K562 (cell line): Measurements from ENCODE around the gene MPIG6B. TPM values are rescaled to one million over a fixed set of nuclear protein-coding genes. Genes with fewer than 3 reads are reported as not detected.

Source experiments
- ATF3 ChIP-seq, 2 experiments: fragments of 450-650 bp in 1 of 2; sonication (generic) in 1 of 2; formaldehyde crosslinking in 1 of 2; IDR thresholded peaks in 1 of 2; conservative IDR thresholded peaks in 1 of 2; 2 replicates each; pipeline versions ENCODE4 v1.6.1 to v1.8.1; 2016 to 2023; ENCODE audit warnings: mild to moderate bottlenecking in 2 of 2, moderate library complexity in 2 of 2, inconsistent platforms in 1 of 2, missing genetic modification reagents in 1 of 2
- ATF7 ChIP-seq: fragments of 450-650 bp; IDR thresholded peaks from 2 replicates; pipeline ENCODE4 v1.7.1; 2014; ENCODE audit warnings: mild to moderate bottlenecking, moderate library complexity
- CBX8 ChIP-seq: fragments of 200-600 bp; sonication (generic); IDR thresholded peaks from 2 replicates; pipeline ENCODE4 v1.6.1; 2012; ENCODE audit warnings: borderline replicate concordance, mixed run types, low read depth, mild to moderate bottlenecking, moderate library complexity, mixed read lengths, low read length, control low read depth, inconsistent platforms; ENCODE audit not compliant: poor library complexity, severe bottlenecking; ENCODE audit errors: extremely low read depth
- CTBP1 ChIP-seq: fragments of 450-650 bp; IDR thresholded peaks from 2 replicates; pipeline ENCODE4 v1.6.1; 2016; ENCODE audit warnings: borderline replicate concordance
- FOXK2 ChIP-seq, 2 experiments: fragments of 450-650 bp; IDR thresholded peaks in 1 of 2; conservative IDR thresholded peaks in 1 of 2; 2 replicates each; pipeline ENCODE4 v1.6.1; 2016; ENCODE audit warnings: low read depth in 2 of 2, mild to moderate bottlenecking in 1 of 2
- FUS ChIP-seq: fragments of 200-400 bp; formaldehyde crosslinking; optimal IDR thresholded peaks from 2 replicates; pipeline ENCODE3; 2017; ENCODE audit warnings: low read depth, low read length
- GTF2E2 ChIP-seq: fragments of 200-800 bp; sonication (Bioruptor generic); IDR thresholded peaks from 2 replicates; pipeline ENCODE4 v1.6.1; 2016; ENCODE audit warnings: missing genetic modification characterization, missing compliant biosample characterization
- ID3 ChIP-seq, 2 experiments: fragments of 250-450 bp in 1 of 2; fragments of 450-650 bp in 1 of 2; sonication (Bioruptor Pico) in 1 of 2; IDR thresholded peaks; 2 replicates each; pipeline versions ENCODE4 v1.6.1 to v1.8.0; 2016 to 2021; ENCODE audit warnings: mild to moderate bottlenecking in 2 of 2, moderate library complexity in 2 of 2, missing compliant biosample characterization in 1 of 2, missing genetic modification characterization in 1 of 2
- MAX ChIP-seq: sonication (generic); formaldehyde crosslinking; IDR thresholded peaks from 2 replicates; pipeline ENCODE4 v1.9.0; 2022; ENCODE audit warnings: mild to moderate bottlenecking, missing genetic modification reagents
- NFIX ChIP-seq: fragments of 250-450 bp; sonication (Bioruptor Pico); IDR thresholded peaks from 2 replicates; pipeline ENCODE4 v1.4.0; 2020; ENCODE audit warnings: low read depth, mild to moderate bottlenecking, moderate library complexity
- SMARCA5 ChIP-seq: fragments of 450-650 bp; IDR thresholded peaks from 2 replicates; pipeline ENCODE4 v1.6.1; 2016
- SRF ChIP-seq, 2 experiments: fragments of 250-450, 450-650 bp in 1 of 2; sonication (Bioruptor Pico) in 1 of 2; sonication (generic) in 1 of 2; formaldehyde crosslinking; IDR thresholded peaks; 2 replicates each; pipeline versions ENCODE4 v1.5.0 to v1.5.1; 2020 to 2022; ENCODE audit warnings: mild to moderate bottlenecking in 1 of 2, missing genetic modification reagents in 1 of 2
- TAL1 ChIP-seq: fragments of 450-650 bp; IDR thresholded peaks from 2 replicates; pipeline ENCODE4 v1.6.1; 2016; ENCODE audit warnings: mild to moderate bottlenecking
- UBTF ChIP-seq, 2 experiments: IDR thresholded peaks; 2 replicates each; pipeline ENCODE4 v1.6.1; 2012; ENCODE audit warnings: improper control_type of control experiment in 2 of 2, low read depth in 2 of 2, low read length in 2 of 2, borderline replicate concordance in 1 of 2
- ZFP91 ChIP-seq: sonication (generic); formaldehyde crosslinking; IDR thresholded peaks from 2 replicates; pipeline ENCODE4 v1.8.0; 2022; ENCODE audit warnings: mild to moderate bottlenecking, missing genetic modification reagents
- ZNF121 ChIP-seq: sonication (generic); formaldehyde crosslinking; conservative IDR thresholded peaks from 2 replicates; pipeline ENCODE4 v1.8.0; 2022; ENCODE audit warnings: missing genetic modification reagents
- ZNF263 ChIP-seq: sonication (generic); formaldehyde crosslinking; IDR thresholded peaks from 2 replicates; pipeline ENCODE4 v1.8.0; 2022; ENCODE audit warnings: mild to moderate bottlenecking, missing genetic modification reagents, borderline replicate concordance
- polyA plus RNA-seq, 8 experiments: library from polyadenylated mRNA; depleted of rRNA in 4 of 8; stranded (reverse) in 5 of 8; unstranded in 3 of 8; fragments of >200 nt; fragmentation: Nextera tagmentation in 2 of 8; fragmentation: Illumina TruSeq in 1 of 8; extraction: Ambion mirVana in 2 of 8; extraction: Trizol in 1 of 8; gene quantifications; 2 replicates each; pipeline versions ENCODE4 v1.2.1 to v1.2.3, GENCODE V29; 2011 to 2014; ENCODE audit warnings: inconsistent platforms in 1 of 8, missing spikeins in 1 of 8
- total RNA-seq, 7 experiments: library from RNA; depleted of rRNA in 6 of 7; stranded (reverse); fragments of >200 nt in 6 of 7; fragmentation: Illumina TruSeq in 2 of 7; extraction: Trizol in 2 of 7; gene quantifications; 2 replicates each; pipeline versions ENCODE4 v1.2.1 to v1.2.3, GENCODE V29; 2011 to 2021; ENCODE audit warnings: low replicate concordance in 1 of 7

MPIG6B gene
- total and polyA plus RNA-seq, 9 of the 15 experiments (the other 6 are each of a cell fraction or from before 2014, with no cell fraction given), result 0.11 to 1.2 (median 0.28) TPM; not detected in 1

- TF ChIP-seq ID3 (CRISPR knock-in tag; IDR thresholded peaks at IDR 0.05) (no peak), ID3 (tag; IDR thresholded peaks at IDR 0.05) (no peak), ZFP91 (0 out of 2 replicates have a peak, but pooled peaks have one; percentile 14), ZNF121 (CRISPR knock-in tag) (peak; percentile 67; the same call in 1 of the 2 replicates), ATF3 (IDR thresholded peaks at IDR 0.05) (peak; percentile 81), ATF3 (CRISPR knock-in tag; conservative IDR thresholded peaks at IDR 0.05) (no peak), SMARCA5 (no peak), GTF2E2 (tag) (no peak), FOXK2 (conservative IDR thresholded peaks at IDR 0.05 in 1 of 2, IDR thresholded peaks at IDR 0.05 in 1 of 2; ENCODE audit: low read depth in 2 of 2) (0 out of 4 replicates have a peak, but pooled peaks of 1 of the 2 experiments have one; percentile 29), NFIX (CRISPR knock-in tag) (no peak), SRF (CRISPR knock-in tag; IDR thresholded peaks at IDR 0.05) (no peak), FUS (no peak), TAL1 (no peak), CTBP1 (0 out of 2 replicates have a peak, but pooled peaks have one; percentile 26), ZNF263 (CRISPR knock-in tag) (0 out of 2 replicates have a peak, but pooled peaks have one; percentile 6), UBTF (IDR thresholded peaks at IDR 0.05; ENCODE audit: borderline replicate concordance in 1 of 2, low read depth in 2 of 2, low read length in 2 of 2) (no peak), ATF7 (peak; percentile 69), MAX (0 out of 2 replicates have a peak, but pooled peaks have one; percentile 2), CBX8 (no peak)
Observed at GRCh38 chr6:31749301-31750036, 26.3 kb downstream of the MPIG6B start (continued).
